ENCODE data around the gene TBCK. TPM values are rescaled to one million over a fixed set of nuclear protein-coding genes. Genes with fewer than 3 reads are reported as not detected.

The TBCK gene
- total RNA-seq, 1 donor from 2014 or later, result 25.8 TPM

- Histone ChIP-seq H2AFZ (ENCODE audit: low read depth, low read length) (no peak overlapping the region), H3K27ac (ENCODE audit: low read depth, low read length) (no peak overlapping the region), H3K27me3 (ENCODE audit: insufficient read depth, low read length) (no peaks in the 10 kb centered on the region), H3K9ac (ENCODE audit: low read length) (no peak overlapping the region), H3K4me1 (ENCODE audit: insufficient read depth, low read length) (no peaks in the 10 kb centered on the region), H4K20me1 (ENCODE audit: insufficient read depth, low read length) (no peaks in the 10 kb centered on the region), H3K79me2 (ENCODE audit: insufficient read depth, low read length) (no peaks in the 10 kb centered on the region), H3K4me3 (ENCODE audit: insufficient read depth, low read depth, low read length) (no peak overlapping the region), H3K9me3 (ENCODE audit: insufficient read depth, low read depth, low read length) (no peaks in the 10 kb centered on the region), H3K4me2 (ENCODE audit: low read length) (no peak overlapping the region), H3K36me3 (ENCODE audit: insufficient read depth, low read length) (no peaks in the 10 kb centered on the region)
- H3K9me3 Mint-ChIP-seq (ENCODE audit: unreplicated experiment), result peaks cover 13% of the 10 kb centered on the region
- TF ChIP-seq CTCF (IDR thresholded peaks at IDR 0.05; ENCODE audit: insufficient read depth, low read depth, low read length), result no peak
- no peak for TF ChIP-seq EZH2 (IDR thresholded peaks at IDR 0.05; ENCODE audit: insufficient read depth, low read length)
- H3K36me3 Mint-ChIP-seq (ENCODE audit: low read depth, unreplicated experiment), result peaks cover 8% of the 10 kb centered on the region
- H3K4me3 Mint-ChIP-seq (ENCODE audit: unreplicated experiment), result no peak overlapping the region
- H3K4me1 Mint-ChIP-seq (ENCODE audit: low read depth, unreplicated experiment), result no peaks in the 10 kb centered on the region
- no peak for DNase-seq (ENCODE audit: low read depth)
- H3K27me3 Mint-ChIP-seq (ENCODE audit: low read depth, unreplicated experiment), result no peaks in the 10 kb centered on the region
- no peak for FAIRE-seq
- H3K27ac Mint-ChIP-seq (ENCODE audit: unreplicated experiment), result no peak overlapping the region
These were observed 166.1 kb downstream of the TBCK start for GRCh38 chr4:106149911-106150310.

- H3K79me2 ChIP-seq (ENCODE audit: insufficient read depth, low read length), result no peaks in the 10 kb centered on the region
- no peaks in the 10 kb centered on the region for H3K4me1 ChIP-seq (ENCODE audit: insufficient read depth, low read length)
- H3K27ac ChIP-seq (ENCODE audit: low read depth, low read length), result no peak overlapping the region
- no peak overlapping the region for H3K9ac ChIP-seq (ENCODE audit: low read length)
- H3K4me3 ChIP-seq (ENCODE audit: insufficient read depth, low read depth, low read length), result no peak overlapping the region
- no peaks in the 10 kb centered on the region for H3K36me3 ChIP-seq (ENCODE audit: insufficient read depth, low read length)
- no peak overlapping the region for H3K4me3 Mint-ChIP-seq (ENCODE audit: unreplicated experiment)
- H3K27ac Mint-ChIP-seq (ENCODE audit: unreplicated experiment), result no peak overlapping the region
- H3K4me1 Mint-ChIP-seq (ENCODE audit: low read depth, unreplicated experiment), result no peaks in the 10 kb centered on the region
- peak; percentile 27 for DNase-seq (ENCODE audit: low read depth)
- no peak for FAIRE-seq
- H3K9me3 ChIP-seq (ENCODE audit: insufficient read depth, low read depth, low read length), result no peaks in the 10 kb centered on the region
- peaks cover 13% of the 10 kb centered on the region for H3K9me3 Mint-ChIP-seq (ENCODE audit: unreplicated experiment)
- no peak overlapping the region for H2AFZ ChIP-seq (ENCODE audit: low read depth, low read length)
- H4K20me1 ChIP-seq (ENCODE audit: insufficient read depth, low read length), result no peaks in the 10 kb centered on the region
- no peak overlapping the region for H3K4me2 ChIP-seq (ENCODE audit: low read length)
- no peaks in the 10 kb centered on the region for H3K27me3 ChIP-seq (ENCODE audit: insufficient read depth, low read length)
- TF ChIP-seq EZH2 (IDR thresholded peaks at IDR 0.05; ENCODE audit: insufficient read depth, low read length), result no peak
- no peak for TF ChIP-seq CTCF (IDR thresholded peaks at IDR 0.05; ENCODE audit: insufficient read depth, low read depth, low read length)
- peaks cover 8% of the 10 kb centered on the region for H3K36me3 Mint-ChIP-seq (ENCODE audit: low read depth, unreplicated experiment)
- H3K27me3 Mint-ChIP-seq (ENCODE audit: low read depth, unreplicated experiment), result no peaks in the 10 kb centered on the region
These were observed 167.0 kb downstream of the TBCK start for GRCh38 chr4:106149026-106149425.

GRCh38 chr4:106142616-106143127 lies 173.3 kb downstream of the TBCK start:
- FAIRE-seq, result no peak

More at GRCh38 chr4:106142616-106143127, 173.3 kb downstream of the TBCK start:
- no peaks in the 10 kb centered on the region for H3K27me3 Mint-ChIP-seq (ENCODE audit: low read depth, unreplicated experiment)
- no peak for TF ChIP-seq CTCF (IDR thresholded peaks at IDR 0.05; ENCODE audit: insufficient read depth, low read depth, low read length)
- TF ChIP-seq EZH2 (IDR thresholded peaks at IDR 0.05; ENCODE audit: insufficient read depth, low read length), result no peak
- Histone ChIP-seq H2AFZ (ENCODE audit: low read depth, low read length) (no peak overlapping the region), H3K9ac (ENCODE audit: low read length) (no peak overlapping the region), H4K20me1 (ENCODE audit: insufficient read depth, low read length) (no peaks in the 10 kb centered on the region), H3K36me3 (ENCODE audit: insufficient read depth, low read length) (no peaks in the 10 kb centered on the region), H3K9me3 (ENCODE audit: insufficient read depth, low read depth, low read length) (no peaks in the 10 kb centered on the region), H3K79me2 (ENCODE audit: insufficient read depth, low read length) (no peaks in the 10 kb centered on the region), H3K4me3 (ENCODE audit: insufficient read depth, low read depth, low read length) (no peak overlapping the region), H3K27me3 (ENCODE audit: insufficient read depth, low read length) (no peaks in the 10 kb centered on the region), H3K4me2 (ENCODE audit: low read length) (no peak overlapping the region), H3K4me1 (ENCODE audit: insufficient read depth, low read length) (no peaks in the 10 kb centered on the region), H3K27ac (ENCODE audit: low read depth, low read length) (no peak overlapping the region)
- no peak overlapping the region for H3K4me3 Mint-ChIP-seq (ENCODE audit: unreplicated experiment)
- H3K4me1 Mint-ChIP-seq (ENCODE audit: low read depth, unreplicated experiment), result no peaks in the 10 kb centered on the region
- no peak for DNase-seq (ENCODE audit: low read depth)
- H3K27ac Mint-ChIP-seq (ENCODE audit: unreplicated experiment), result no peak overlapping the region
- peaks cover 4% of the 10 kb centered on the region for H3K36me3 Mint-ChIP-seq (ENCODE audit: low read depth, unreplicated experiment)
- peaks cover 6% of the 10 kb centered on the region for H3K9me3 Mint-ChIP-seq (ENCODE audit: unreplicated experiment)

Data from astrocyte (in vitro differentiated cells and primary cell).